ENCODE measurements around the gene KDM6B.

KDM6B gene

GRCh38 chr17:7844292-7845154, 10.5 kb downstream of the KDM6B start:
- Histone ChIP-seq H3K27ac (ENCODE audit: extremely low read depth, low read depth, low read length) (peak overlapping the region; percentile 96), H3K9me3 (ENCODE audit: control insufficient read depth, insufficient read depth, low read depth, low read length) (no peaks in the 10 kb centered on the region), H3K4me1 (ENCODE audit: control insufficient read depth, insufficient read depth, low read length) (peaks cover 16% of the 10 kb centered on the region), H3K4me3 (ENCODE audit: low read depth, low read length) (peak overlapping the region; percentile 70), H3K36me3 (ENCODE audit: control insufficient read depth in 2 of 2, insufficient read depth in 1 of 2, low read length in 2 of 2) (peaks cover 9 to 40% of the 10 kb centered on the region in 2 experiments)
- CTCF ChIA-PET, result interaction anchor here (1.0 to 2.9 kb wide), 7 partner anchors 10 to 101 kb away, joined by 3 to 15 read pairs (median 3); partner anchors contain the start of gene NAA38
- POLR2A ChIA-PET, result interaction anchor here (0.5 to 7.7 kb wide), 22 partner anchors 8 to 278 kb away, joined by 3 to 110 read pairs (median 4); partner anchors contain the start of genes ATP1B2, CNTROB, CYB5D1 and DNAH2
- no peak for TF ChIP-seq ZNF623 (tag by site-specific recombination; IDR thresholded peaks at IDR 0.05)
- no peak for TF ChIP-seq ZNF558 (tag by site-specific recombination; IDR thresholded peaks at IDR 0.05)
- TF ChIP-seq, protein P1, sequence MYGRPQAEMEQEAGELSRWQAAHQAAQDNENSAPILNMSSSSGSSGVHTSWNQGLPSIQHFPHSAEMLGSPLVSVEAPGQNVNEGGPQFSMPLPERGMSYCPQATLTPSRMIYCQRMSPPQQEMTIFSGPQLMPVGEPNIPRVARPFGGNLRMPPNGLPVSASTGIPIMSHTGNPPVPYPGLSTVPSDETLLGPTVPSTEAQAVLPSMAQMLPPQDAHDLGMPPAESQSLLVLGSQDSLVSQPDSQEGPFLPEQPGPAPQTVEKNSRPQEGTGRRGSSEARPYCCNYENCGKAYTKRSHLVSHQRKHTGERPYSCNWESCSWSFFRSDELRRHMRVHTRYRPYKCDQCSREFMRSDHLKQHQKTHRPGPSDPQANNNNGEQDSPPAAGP (tag by site-specific recombination; IDR thresholded peaks at IDR 0.05), result no peak
- TF ChIP-seq ZNF792 (tag by site-specific recombination; IDR thresholded peaks at IDR 0.05), result no peak
- TF ChIP-seq ZNF704 (tag by site-specific recombination; IDR thresholded peaks at IDR 0.05), result peak; percentile 49; the same call in 1 of the 2 replicates
- 0 out of 2 replicates have a peak, but pooled peaks have one; percentile 11 for TF ChIP-seq WT1 (tag by site-specific recombination; IDR thresholded peaks at IDR 0.05)
- peak; percentile 9; the same call in 1 of the 2 replicates for TF ChIP-seq ZBTB21 (tag by site-specific recombination; IDR thresholded peaks at IDR 0.05)
- TF ChIP-seq ZNF10 (tag by site-specific recombination; IDR thresholded peaks at IDR 0.05), result peak; percentile 77; the same call in 1 of the 2 replicates
- no peak for TF ChIP-seq ZFHX2 (tag by site-specific recombination; conservative IDR thresholded peaks at IDR 0.05)
- TF ChIP-seq KLF8 (tag by site-specific recombination; IDR thresholded peaks at IDR 0.05), result peak; percentile 43; the same call in 1 of the 2 replicates
- peak; percentile 90 for TF ChIP-seq ZNF629 (tag by site-specific recombination; IDR thresholded peaks at IDR 0.05)
- 0 out of 2 replicates have a peak, but pooled peaks have one; percentile 23 for TF ChIP-seq ZBTB48 (tag by site-specific recombination; IDR thresholded peaks at IDR 0.05)
- no peak for TF ChIP-seq ZNF571 (tag by site-specific recombination; IDR thresholded peaks at IDR 0.05)
- TF ChIP-seq ZNF843 (tag by site-specific recombination; IDR thresholded peaks at IDR 0.05), result 0 out of 2 replicates have a peak, but pooled peaks have one; percentile 31
- TF ChIP-seq ZBTB17 (tag by site-specific recombination; IDR thresholded peaks at IDR 0.05), result peak; percentile 99
- peak; percentile 94 for TF ChIP-seq GLIS2 (tag by site-specific recombination; IDR thresholded peaks at IDR 0.05)
- TF ChIP-seq BCL11B (tag by site-specific recombination; IDR thresholded peaks at IDR 0.05; ENCODE audit: low read depth), result peak; percentile 95
- peak; percentile 80 for TF ChIP-seq PATZ1 (tag by site-specific recombination; IDR thresholded peaks at IDR 0.05)
- peak; percentile 34; the same call in 1 of the 2 replicates for TF ChIP-seq ZNF157 (tag by site-specific recombination; IDR thresholded peaks at IDR 0.05)
- peak; percentile 23 for TF ChIP-seq SP3 (tag by site-specific recombination; IDR thresholded peaks at IDR 0.05)
- TF ChIP-seq ZNF76 (tag by site-specific recombination; IDR thresholded peaks at IDR 0.05; ENCODE audit: borderline replicate concordance, low read depth), result peak; percentile 12; the same call in 1 of the 2 replicates
- TF ChIP-seq ZNF223 (tag by site-specific recombination; IDR thresholded peaks at IDR 0.05), result no peak
- peak; percentile 91 for TF ChIP-seq ZEB2 (tag by site-specific recombination; IDR thresholded peaks at IDR 0.05)
- peak; percentile 46; the same call in 1 of the 2 replicates for TF ChIP-seq ZNF391 (tag by site-specific recombination; IDR thresholded peaks at IDR 0.05; ENCODE audit: borderline replicate concordance, low read depth)
- no peak for TF ChIP-seq ZNF48 (tag by site-specific recombination; IDR thresholded peaks at IDR 0.05)
- TF ChIP-seq PRDM10 (tag by site-specific recombination; IDR thresholded peaks at IDR 0.05), result peak; percentile 99
- TF ChIP-seq ZNF501 (tag by site-specific recombination; IDR thresholded peaks at IDR 0.05), result no peak; the same call in 1 of the 2 replicates
- TF ChIP-seq, protein P2, sequence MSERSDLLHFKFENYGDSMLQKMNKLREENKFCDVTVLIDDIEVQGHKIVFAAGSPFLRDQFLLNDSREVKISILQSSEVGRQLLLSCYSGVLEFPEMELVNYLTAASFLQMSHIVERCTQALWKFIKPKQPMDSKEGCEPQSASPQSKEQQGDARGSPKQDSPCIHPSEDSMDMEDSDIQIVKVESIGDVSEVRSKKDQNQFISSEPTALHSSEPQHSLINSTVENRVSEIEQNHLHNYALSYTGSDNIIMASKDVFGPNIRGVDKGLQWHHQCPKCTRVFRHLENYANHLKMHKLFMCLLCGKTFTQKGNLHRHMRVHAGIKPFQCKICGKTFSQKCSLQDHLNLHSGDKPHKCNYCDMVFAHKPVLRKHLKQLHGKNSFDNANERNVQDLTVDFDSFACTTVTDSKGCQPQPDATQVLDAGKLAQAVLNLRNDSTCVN (tag by site-specific recombination; optimal IDR thresholded peaks at IDR 0.05), result peak; percentile 33
